ENCODE measurements around the gene RAB24.
"Not testable (repeated sequence)": the region's sequence is repeated elsewhere in the genome, so short reads cannot be mapped to it uniquely, and the experiment has no call there.

The RAB24 gene

GRCh38 chr5:177310757-177311391 is 7.4 kb upstream of the RAB24 start:
- peak; percentile 31 for DNase-seq

GRCh38 chr5:177310332-177310731 is 6.8 kb upstream of the RAB24 start:
- no peak for DNase-seq

GRCh38 chr5:177309351-177310191 is 6.1 kb upstream of the RAB24 start:
- DNase-seq, result peak; percentile 81

DNA sequence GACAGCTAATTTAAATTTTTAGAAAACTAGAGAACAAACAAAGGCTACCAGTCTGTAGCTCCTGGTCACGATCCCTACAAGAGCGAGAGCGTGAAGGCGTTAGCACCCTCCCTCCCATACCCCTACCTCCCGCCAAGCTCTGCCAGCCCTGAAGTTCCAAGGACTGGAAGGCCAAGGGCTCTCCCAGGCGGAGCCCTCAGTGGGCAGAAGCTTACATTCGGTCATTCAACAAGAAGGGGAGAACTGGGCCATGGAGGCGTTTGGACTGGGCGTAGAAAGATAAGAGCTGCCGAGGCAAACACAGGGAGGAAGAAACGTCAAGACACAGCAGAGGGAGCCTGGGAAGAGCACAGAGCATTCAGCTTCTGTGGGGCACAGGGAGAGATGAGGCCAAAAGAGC is 5.2 kb upstream of the RAB24 start:
- DNase-seq, result no peak

DNA sequence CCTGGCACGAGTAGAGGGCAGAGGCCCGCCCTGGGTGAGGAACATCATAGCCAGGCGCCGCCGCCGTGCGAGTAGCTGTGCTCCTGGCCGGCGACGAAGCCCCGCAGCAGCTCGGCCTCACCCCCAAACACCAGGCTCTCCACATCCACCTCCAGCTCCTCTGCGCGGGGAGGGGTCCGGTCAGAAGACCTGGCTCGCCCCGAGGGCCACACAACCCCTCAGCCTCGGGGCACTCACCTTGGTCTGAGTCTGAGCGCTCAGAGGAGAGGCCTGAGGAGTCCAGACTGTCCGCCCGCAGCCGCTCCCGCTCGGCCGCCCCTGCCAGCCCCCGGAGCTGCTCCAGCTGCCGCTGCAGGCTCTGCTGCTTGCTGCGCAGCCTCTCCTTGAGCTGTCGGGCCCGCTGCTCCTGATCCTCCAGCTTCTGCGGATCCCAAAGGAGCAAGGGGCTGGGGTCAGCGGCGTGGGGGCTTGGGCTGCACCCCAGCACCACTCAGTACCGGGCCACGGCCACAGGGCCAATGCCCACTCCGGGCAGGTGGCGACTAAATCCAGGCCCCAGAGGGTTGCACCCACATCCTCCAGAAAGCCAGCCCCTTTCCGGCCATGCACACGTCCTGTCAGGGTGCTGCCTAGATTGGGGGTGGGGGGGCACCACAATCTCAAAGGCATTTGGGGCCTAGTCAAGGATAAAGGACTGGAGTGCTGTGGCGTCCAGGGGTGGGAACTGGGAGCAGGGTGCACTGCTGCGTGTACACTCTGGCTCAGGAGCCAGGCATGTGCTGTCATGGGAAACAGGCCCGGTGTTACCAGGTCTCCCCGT is 4.2 kb upstream of the RAB24 start:
- no peak for DNase-seq

- no peak for DNase-seq
These were observed 3.4 kb upstream of the RAB24 start for GRCh38 chr5:177306674-177307543.

DNA sequence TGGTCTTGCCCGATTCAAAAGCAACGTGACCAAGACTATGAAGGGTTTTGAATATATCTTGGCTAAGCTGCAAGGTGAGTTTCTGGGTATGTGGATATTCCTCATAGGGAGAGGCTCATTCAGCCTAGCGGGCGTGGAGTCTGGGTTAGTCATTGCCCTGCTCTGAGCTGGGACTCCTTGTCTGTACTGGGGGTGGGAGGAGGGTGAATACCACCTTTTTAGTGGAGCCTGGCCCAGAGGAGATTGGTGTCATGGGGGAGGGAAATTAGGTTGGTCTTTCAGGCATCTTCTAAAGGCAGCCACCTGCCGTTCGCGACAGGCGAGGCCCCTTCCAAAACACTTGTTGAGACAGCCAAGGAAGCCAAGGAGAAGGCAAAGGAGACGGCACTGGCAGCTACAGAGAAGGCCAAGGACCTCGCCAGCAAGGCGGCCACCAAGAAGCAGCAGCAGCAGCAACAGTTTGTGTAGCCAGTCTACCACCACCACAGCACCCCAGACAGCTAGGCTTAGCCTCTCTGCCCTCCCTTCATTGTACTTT is 2.7 kb upstream of the RAB24 start:
- DNase-seq, result not testable (repeated sequence)

DNA sequence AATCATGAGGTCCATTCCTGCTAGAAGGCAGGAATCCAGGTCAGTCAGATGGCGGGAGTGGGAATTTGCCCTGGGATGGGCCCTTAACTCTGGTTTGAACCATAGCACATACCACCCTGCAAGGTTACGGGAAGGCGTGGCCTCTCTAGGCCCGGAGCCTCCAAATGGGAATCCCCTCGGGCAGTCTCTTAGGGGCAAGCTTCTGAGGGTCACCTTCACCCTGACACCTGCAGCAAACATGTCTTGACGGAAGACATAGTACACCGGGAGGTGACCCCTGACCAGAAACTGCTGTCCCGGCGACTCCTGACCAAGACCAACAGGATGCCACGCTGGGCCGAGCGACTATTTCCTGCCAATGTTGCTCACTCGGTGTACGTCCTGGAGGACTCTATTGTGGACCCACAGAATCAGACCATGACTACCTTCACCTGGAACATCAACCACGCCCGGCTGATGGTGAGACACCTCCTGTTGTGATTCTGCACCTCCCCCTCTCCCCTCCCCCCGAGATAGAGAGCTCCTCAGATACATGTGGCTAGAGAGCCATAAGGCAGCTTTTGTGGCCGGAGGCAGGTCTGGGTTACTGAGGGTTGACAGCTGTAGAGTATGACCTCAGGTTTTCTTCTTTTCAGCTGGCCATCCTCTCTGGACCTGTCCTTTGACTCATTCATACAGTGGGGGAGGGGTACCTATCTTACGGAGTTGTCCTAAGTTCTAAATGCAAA is 1.0 kb upstream of the RAB24 start:
- peak; percentile 46 for DNase-seq

- peak; percentile 37 for DNase-seq
These were observed 439 bp upstream of the RAB24 start for GRCh38 chr5:177303925-177304391.

DNA sequence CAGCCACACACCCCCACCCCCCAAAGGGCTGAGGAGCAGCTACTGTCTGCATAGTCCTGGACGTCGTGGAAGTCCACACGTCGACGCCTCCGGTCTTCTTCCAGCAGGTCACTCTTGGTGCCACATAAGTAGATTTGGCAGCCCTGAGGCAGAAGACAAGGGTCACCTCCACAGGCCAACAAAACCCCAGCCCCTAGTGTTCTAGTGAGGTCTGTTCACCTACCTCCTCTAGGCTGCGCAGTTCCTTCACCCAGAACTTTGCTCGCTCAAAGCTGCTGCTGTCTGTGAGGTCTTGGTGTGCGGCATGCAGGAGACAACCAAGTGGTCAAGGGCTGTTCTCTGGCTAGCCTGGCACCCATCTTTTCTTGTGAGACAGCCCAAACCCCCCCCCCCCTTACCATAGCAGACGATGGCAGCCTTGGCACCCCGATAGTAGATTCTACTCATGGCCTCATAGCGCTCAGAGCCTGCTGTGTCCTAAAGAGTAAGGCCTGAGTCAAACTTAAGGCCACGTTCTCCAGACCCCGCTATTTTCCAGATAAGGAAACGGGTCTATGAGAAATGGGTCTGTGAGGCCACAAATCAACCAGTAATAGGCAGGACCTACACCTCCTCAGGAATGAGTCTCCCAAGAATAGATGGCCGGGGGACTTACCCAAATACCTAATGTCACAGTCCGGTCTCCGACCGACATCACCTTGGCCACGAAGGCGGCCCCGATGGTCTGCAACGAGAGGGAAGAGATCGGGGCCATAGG is 987 bp downstream of the RAB24 start:
- DNase-seq, result no peak

DNA sequence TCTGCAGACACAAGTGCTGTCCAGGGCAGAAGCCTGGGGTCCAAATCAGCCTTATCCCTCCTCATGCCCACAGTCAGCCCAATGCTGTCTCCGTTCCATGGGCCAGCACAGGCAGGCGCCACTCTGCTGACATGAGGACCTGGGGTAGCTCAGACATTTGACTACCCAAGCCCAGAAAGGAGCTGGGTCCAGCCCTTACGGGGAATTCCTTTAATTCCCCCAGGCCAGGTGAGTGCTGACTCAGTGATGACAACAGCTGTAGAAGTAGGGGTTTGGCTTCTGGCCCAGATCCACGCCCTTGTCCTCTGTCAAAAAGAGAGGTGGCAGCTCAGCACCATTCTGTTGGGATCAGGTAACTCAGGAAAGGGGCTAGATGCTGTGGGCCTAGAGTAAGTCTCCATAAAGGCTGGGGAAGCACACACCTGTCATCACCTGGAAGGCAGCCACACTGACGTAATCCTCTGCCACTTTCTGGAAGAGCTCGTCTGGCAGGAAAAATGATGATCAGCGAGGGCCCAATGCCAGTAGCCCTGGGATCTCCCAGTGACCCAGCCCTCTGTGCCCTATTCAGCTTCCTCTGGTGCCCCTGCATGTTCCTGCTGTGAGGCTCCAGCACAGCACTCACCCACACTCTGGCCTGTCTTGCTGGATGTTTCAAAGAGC is 1.9 kb downstream of the RAB24 start:
- peak; percentile 45 for DNase-seq

- DNase-seq, result no peak
These were observed 2.6 kb downstream of the RAB24 start for GRCh38 chr5:177300951-177301350.

DNA sequence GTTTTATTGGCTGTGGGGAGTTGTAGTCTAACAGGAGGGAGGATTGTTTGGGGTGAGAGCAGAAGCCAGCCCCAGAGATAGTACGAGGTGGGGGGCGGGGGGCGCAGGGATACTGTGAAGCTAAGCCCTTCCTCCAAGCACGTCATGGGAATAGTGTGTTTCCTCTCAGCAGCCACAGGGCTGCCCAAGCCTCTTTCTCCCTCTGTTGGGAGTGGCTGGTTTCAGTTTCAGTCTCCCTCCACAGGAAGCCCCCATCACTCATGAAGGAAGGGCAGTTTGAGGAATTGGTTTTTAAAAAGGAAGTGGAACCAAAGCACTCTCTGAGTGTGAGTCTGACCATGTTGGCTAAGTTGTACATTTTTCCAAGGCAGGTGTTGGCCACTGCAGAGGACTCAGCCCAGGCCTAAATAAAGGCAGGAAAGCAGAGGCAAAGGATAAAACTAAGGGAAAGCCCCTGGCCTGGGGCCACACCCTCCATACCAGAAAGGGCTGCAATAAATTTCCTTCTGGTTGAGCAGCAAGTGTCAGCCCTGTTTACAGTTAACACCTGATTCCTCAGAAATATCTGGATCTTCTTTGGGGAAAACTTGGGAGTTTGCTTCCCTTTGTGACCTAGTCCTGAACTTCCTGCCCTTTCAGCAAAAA is 3.2 kb downstream of the RAB24 start:
- peak; percentile 50 for DNase-seq

DNA sequence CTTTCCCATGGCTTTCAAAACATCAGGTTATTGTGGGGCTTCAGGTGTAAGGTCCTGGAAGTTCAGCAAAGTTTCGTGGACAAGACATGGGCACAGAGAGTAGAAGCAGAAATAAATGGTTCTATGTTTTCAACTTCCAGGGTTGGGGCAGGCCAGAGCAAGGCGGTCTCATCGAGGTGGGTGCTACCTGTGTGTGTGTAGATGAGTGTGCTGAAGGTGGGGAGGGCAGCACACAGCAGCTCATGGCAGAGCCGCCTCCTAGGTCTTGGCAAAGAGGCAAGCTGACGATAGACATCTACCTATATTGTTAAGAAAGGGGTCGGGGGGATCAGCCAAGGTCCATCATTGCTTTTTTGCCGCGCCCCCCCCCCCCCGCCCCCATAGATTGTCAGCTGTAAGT is 3.8 kb downstream of the RAB24 start:
- DNase-seq, result no peak

DNA sequence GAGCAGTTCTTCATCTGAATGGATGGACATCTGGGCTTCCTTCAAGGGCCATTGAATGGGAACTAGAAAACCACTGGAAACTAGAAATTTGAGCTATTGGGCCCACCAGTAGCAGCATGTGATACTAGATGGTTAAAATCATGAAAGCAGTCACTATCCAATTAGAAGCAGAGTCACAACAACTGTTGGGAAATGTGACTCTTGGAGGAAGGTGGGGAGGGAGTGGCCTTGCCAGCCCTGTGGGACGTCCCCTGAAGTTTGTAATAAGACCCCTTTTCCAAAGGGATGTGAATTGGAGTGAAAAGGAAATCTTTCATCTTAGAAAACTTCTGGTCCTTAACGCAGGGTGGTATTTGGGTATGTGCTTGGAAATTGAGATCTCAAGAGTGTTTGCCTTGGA is 5.6 kb downstream of the RAB24 start:
- no peak for DNase-seq

- DNase-seq, result no peak
These were observed 6.9 kb downstream of the RAB24 start for GRCh38 chr5:177296581-177296980.

GRCh38 chr5:177295924-177296323 is 7.6 kb downstream of the RAB24 start:
- no peak for DNase-seq

GRCh38 chr5:177294632-177295031 is 8.9 kb downstream of the RAB24 start:
- DNase-seq, result no peak

GRCh38 chr5:177293819-177294581 is 9.5 kb downstream of the RAB24 start:
- DNase-seq, result no peak
